A549 (cell line): ENCODE data around the gene DDIT3. TPM values are rescaled to one million over a fixed set of nuclear protein-coding genes. Genes with fewer than 3 reads are reported as not detected.

Source experiments
- ATAC-seq, 2 experiments: fragments of 200-7000 bp in 1 of 2; fragments of >200 bp in 1 of 2; cut with Nextera tagmentation in 1 of 2; cut with Tn5 transposase in 1 of 2; 3 replicates each; pipeline versions ENCODE4 v1.8.0 to v1.9.1; 2018 to 2020; ENCODE audit warnings: mild to moderate bottlenecking in 1 of 2, moderate library complexity in 1 of 2
- CTCF ChIA-PET: fragments of 300-600 bp; sonication (Branson Sonifier 250); formaldehyde crosslinking; extraction: SDS; loops from one replicate; lab custom pipeline; 2021; ENCODE audit warnings: antibody characterized with exemption, inconsistent platforms; lab: Yijun Ruan, JAX
- POLR2A ChIA-PET: fragments of 350-600 bp; formaldehyde crosslinking; extraction: SDS; loops from one replicate; lab custom pipeline; 2021; ENCODE audit warnings: antibody characterized with exemption, inconsistent platforms; lab: Yijun Ruan, JAX
- DNase-seq, 2 experiments: peaks; one replicate each; pipeline versions ENCODE4 v3.0.0 to v3.0.0-alpha.2; 2011 to 2016; ENCODE audit warnings: low read depth in 1 of 2, low spot score in 1 of 2
- FAIRE-seq: peaks from 2 replicates; lab custom pipeline; 2011; peaks lifted over from hg19 to GRCh38; lab: Jason Lieb, UNC
- H3K27ac ChIP-seq, 2 experiments: fragments of >200 bp; sonication (Bioruptor Twin); formaldehyde crosslinking; 3 replicates each; pipeline ENCODE4 v1.5.1; 2016 to 2017
- H3K4me1 ChIP-seq: fragments of >200 bp; sonication (Bioruptor Twin); formaldehyde crosslinking; 3 replicates; pipeline ENCODE4 v1.6.1; 2016
- H3K4me2 ChIP-seq: fragments of >200 bp; sonication (Bioruptor Twin); formaldehyde crosslinking; 3 replicates; pipeline ENCODE4 v1.6.1; 2016
- H3K4me3 ChIP-seq: fragments of >200 bp; sonication (Bioruptor Twin); formaldehyde crosslinking; 3 replicates; pipeline ENCODE4 v1.5.1; 2016
- H3K9me3 ChIP-seq: fragments of >200 bp; sonication (Bioruptor Twin); formaldehyde crosslinking; 3 replicates; pipeline ENCODE4 v1.6.1; 2016
- BCL3 ChIP-seq: fragments of >200 bp; sonication (Bioruptor Twin); formaldehyde crosslinking; IDR thresholded peaks from 3 replicates; pipeline ENCODE4 v1.6.1; 2016
- BHLHE40 ChIP-seq: IDR thresholded peaks from 2 replicates; pipeline ENCODE4 v1.6.1; 2012; ENCODE audit warnings: low read depth, low read length, inconsistent platforms
- E2F6 ChIP-seq: IDR thresholded peaks from 2 replicates; pipeline ENCODE4 v1.6.1; 2012; ENCODE audit warnings: low read depth, borderline replicate concordance
- EHF ChIP-seq: fragments of 250-450 bp; sonication (Bioruptor Pico); IDR thresholded peaks from 2 replicates; pipeline ENCODE4 v1.5.0; 2020; ENCODE audit warnings: mild to moderate bottlenecking
- EP300 ChIP-seq, 2 experiments: fragments of >200 bp; sonication (Bioruptor Twin); formaldehyde crosslinking; IDR thresholded peaks; 2 replicates in 1 of 2; 3 replicates in 1 of 2; pipeline ENCODE4 v1.6.1; 2016 to 2017
- ESRRA ChIP-seq: fragments of 150-350 bp; IDR thresholded peaks from 2 replicates; pipeline ENCODE4 v1.6.1; 2014; ENCODE audit warnings: mild to moderate bottlenecking, low read length, borderline replicate concordance
- FOSL2 ChIP-seq, 2 experiments: fragments of 450-650 bp in 1 of 2; fragments of >200 bp in 1 of 2; sonication (Bioruptor Twin) in 1 of 2; formaldehyde crosslinking; IDR thresholded peaks; 2 replicates each; pipeline versions ENCODE4 v1.5.0 to v1.6.1; 2016 to 2020; ENCODE audit warnings: mild to moderate bottlenecking in 1 of 2, moderate library complexity in 1 of 2
- HEYL ChIP-seq: fragments of 250-450 bp; sonication (Bioruptor Pico); IDR thresholded peaks from 2 replicates; pipeline ENCODE4 v1.8.0; 2021; ENCODE audit warnings: mild to moderate bottlenecking, moderate library complexity
- HOXA7 ChIP-seq: fragments of 250-450 bp; sonication (Bioruptor Pico); IDR thresholded peaks from 2 replicates; pipeline ENCODE4 v1.5.0; 2020; ENCODE audit warnings: mild to moderate bottlenecking, moderate library complexity
- HOXB5 ChIP-seq: fragments of 250-450 bp; sonication (Bioruptor Pico); IDR thresholded peaks from 2 replicates; pipeline ENCODE4 v1.5.0; 2020; ENCODE audit warnings: mild to moderate bottlenecking, moderate library complexity
- JUNB ChIP-seq: fragments of >200 bp; sonication (Bioruptor Twin); formaldehyde crosslinking; IDR thresholded peaks from 2 replicates; pipeline ENCODE4 v1.6.1; 2016
- KDM5A ChIP-seq: fragments of 200-600 bp; sonication (generic); IDR thresholded peaks from 2 replicates; pipeline ENCODE4 v1.6.1; 2016; ENCODE audit warnings: antibody characterized with exemption, mild to moderate bottlenecking
- MAFK ChIP-seq: fragments of 450-650 bp; IDR thresholded peaks from 2 replicates; pipeline ENCODE4 v1.6.1; 2014; ENCODE audit not compliant: partially characterized antibody
- NFE2L2 ChIP-seq: fragments of 150-350 bp; conservative IDR thresholded peaks from 2 replicates; pipeline ENCODE4 v1.6.1; 2014; ENCODE audit warnings: low read length
- NPAS2 ChIP-seq: fragments of 250-450 bp; sonication (Bioruptor Pico); IDR thresholded peaks from 2 replicates; pipeline ENCODE4 v1.8.0; 2022; ENCODE audit warnings: mild to moderate bottlenecking, moderate library complexity, borderline replicate concordance
- NR3C1 ChIP-seq: fragments of >200 bp; sonication (Bioruptor Twin); formaldehyde crosslinking; IDR thresholded peaks from 3 replicates; pipeline ENCODE4 v1.6.1; 2017
- PBX3 ChIP-seq: IDR thresholded peaks from 2 replicates; pipeline ENCODE4 v1.6.1; 2012
- RNF2 ChIP-seq: fragments of 200-600 bp; sonication (generic); IDR thresholded peaks from 2 replicates; pipeline ENCODE4 v1.6.1; 2016; ENCODE audit warnings: low read depth, mild to moderate bottlenecking, antibody characterized with exemption, moderate library complexity, borderline replicate concordance
- SMC3 ChIP-seq: fragments of >200 bp; sonication (Bioruptor Twin); formaldehyde crosslinking; IDR thresholded peaks from 3 replicates; pipeline ENCODE4 v1.6.1; 2018; ENCODE audit warnings: inconsistent platforms
- SREBF2 ChIP-seq: fragments of 450-650 bp; IDR thresholded peaks from 2 replicates; pipeline ENCODE4 v1.6.1; 2014; ENCODE audit warnings: mild to moderate bottlenecking, moderate library complexity
- ZSCAN20 ChIP-seq: fragments of 250-450 bp; sonication (Bioruptor Pico); IDR thresholded peaks from 2 replicates; pipeline ENCODE4 v1.8.0; 2022; ENCODE audit warnings: mild to moderate bottlenecking, moderate library complexity
- WGBS: methylation state at CpG from one replicate; pipeline ENCODE4 v1.1.6; 2017; ENCODE audit errors: missing lambda C conversion rate; 5-methylcytosine and 5-hydroxymethylcytosine counted together
- polyA plus RNA-seq, 4 experiments: library from polyadenylated mRNA; depleted of rRNA in 3 of 4; stranded (reverse); fragments of >200 nt; fragmentation: RNase III in 1 of 4; extraction: RNeasy Plus Mini Kit Qiagen cat#74134 plus additional on column Dnase treatment in 1 of 4; gene quantifications; 2 replicates in 3 of 4; 3 replicates in 1 of 4; pipeline ENCODE4 v1.2.3, GENCODE V29; 2011 to 2017
- TF ChIP-seq, protein P1 (sequence below): IDR thresholded peaks from 2 replicates; pipeline ENCODE4 v1.6.1; 2012

Gene DDIT3
- polyA plus RNA-seq, 2 of the 4 experiments (the other 2 are of a cell fraction): 16.0 to 93.0 TPM

- TF ChIP-seq NFE2L2: no peak
Measured at GRCh38 chr12:57541717-57542116, 21.4 kb upstream of the DDIT3 start (continued).

- FAIRE-seq (no peak), DNase-seq (no peak), ATAC-seq (no peak)
- POLR2A ChIA-PET: no interaction called here
- Histone ChIP-seq H3K4me1 (peaks cover 17% of the 10 kb centered on the region), H3K4me3 (no peak overlapping the region), H3K9me3 (no peaks in the 10 kb centered on the region), H3K27ac (no peak overlapping the region), H3K4me2 (no peak overlapping the region)
- CTCF ChIA-PET: interaction anchor here (0.7 to 4.4 kb wide), 3 partner anchors 17 to 92 kb away, joined by 3 to 33 read pairs (median 6); partner anchors contain the start of gene B4GALNT1
- 68% methylated on average over 2 of the region's 2 CpGs for WGBS
- TF ChIP-seq ZSCAN20: no peak
- no peak for TF ChIP-seq SMC3
- no peak for TF ChIP-seq HEYL (CRISPR knock-in tag)
- TF ChIP-seq HOXA7 (CRISPR knock-in tag): no peak
- TF ChIP-seq E2F6: no peak
- no peak for TF ChIP-seq RNF2
- no peak for TF ChIP-seq FOSL2 (IDR thresholded peaks at IDR 0.05)
- TF ChIP-seq FOSL2 (CRISPR knock-in tag; IDR thresholded peaks at IDR 0.05): no peak
- no peak for TF ChIP-seq EP300 (IDR thresholded peaks at IDR 0.05)
- TF ChIP-seq MAFK: no peak
- TF ChIP-seq BHLHE40: no peak
- no peak for TF ChIP-seq SREBF2
- TF ChIP-seq HOXB5: no peak
- TF ChIP-seq KDM5A: no peak
- no peak for TF ChIP-seq NPAS2
- no peak for TF ChIP-seq EHF
Measured at GRCh38 chr12:57541001-57541400, 20.7 kb upstream of the DDIT3 start.

DNA sequence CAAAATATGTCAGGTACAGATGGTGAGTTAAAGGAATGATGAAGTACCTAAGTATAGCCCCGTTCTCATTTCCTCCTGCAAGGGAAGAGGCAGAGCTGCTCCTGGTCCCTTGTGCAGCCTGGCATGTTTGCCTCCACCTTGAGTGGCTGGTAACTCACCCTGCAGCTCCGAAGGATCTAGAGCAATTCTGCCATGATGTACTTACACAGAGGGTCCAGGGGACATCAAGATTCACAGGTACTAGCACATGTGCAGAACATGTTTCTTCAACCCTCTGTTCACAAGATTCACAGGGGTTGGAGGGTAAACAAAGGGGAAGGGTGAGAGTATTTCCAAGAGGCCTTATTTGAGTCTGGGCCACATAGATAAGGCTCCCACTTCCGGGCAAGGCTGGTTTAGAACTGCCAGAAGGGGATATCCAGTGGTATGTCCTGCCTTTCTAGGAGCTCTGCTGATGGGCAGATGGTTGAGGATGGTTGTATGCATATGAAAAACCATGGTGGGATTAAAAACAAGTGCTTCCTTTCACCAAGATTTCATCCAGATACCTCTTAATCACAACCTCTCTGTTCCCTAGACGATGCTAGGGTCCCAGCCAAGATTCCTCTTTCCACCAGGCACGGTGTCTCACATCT, 18.9 kb upstream of the DDIT3 start:
- FAIRE-seq: no peak
- CTCF ChIA-PET: interaction anchor here (0.5 to 4.4 kb wide), 5 partner anchors 8 to 81 kb away, joined by 3 to 33 read pairs (median 5); no protein-coding TSS in a partner anchor
- 87% methylated on average over 5 of the region's 5 CpGs for WGBS

More for the DNA sequence above, 18.9 kb upstream of the DDIT3 start:
- Histone ChIP-seq H3K9me3 (no peaks in the 10 kb centered on the region), H3K4me2 (no peak overlapping the region), H3K4me3 (no peak overlapping the region), H3K4me1 (peaks cover 6% of the 10 kb centered on the region; the same call in 1 of the 3 replicates), H3K27ac (no peak overlapping the region)
- POLR2A ChIA-PET: no interaction called here
- ATAC-seq: no peak
- no peak for DNase-seq
- TF ChIP-seq SREBF2 (no peak), JUNB (no peak), HEYL (CRISPR knock-in tag) (no peak), NR3C1 (no peak), BCL3 (no peak), ESRRA (no peak), PBX3 (no peak), EP300 (IDR thresholded peaks at IDR 0.05) (no peak), BHLHE40 (no peak)
- TF ChIP-seq, protein P1, sequence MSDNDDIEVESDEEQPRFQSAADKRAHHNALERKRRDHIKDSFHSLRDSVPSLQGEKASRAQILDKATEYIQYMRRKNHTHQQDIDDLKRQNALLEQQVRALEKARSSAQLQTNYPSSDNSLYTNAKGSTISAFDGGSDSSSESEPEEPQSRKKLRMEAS: no peak
